ENCODE data around the gene RHBG.

RHBG gene

GRCh38 chr1:156386134-156386901 is 17.3 kb downstream of the RHBG start:
- in situ Hi-C loops (cut with HindIII; ENCODE audit: low pct_ligation_motif_present, low sequenced_read_pairs) = no loop called here
- H3K27ac ChIP-seq = no peak overlapping the region
- no peak for DNase-seq
- H3K4me3 ChIP-seq (ENCODE audit: low read depth, low read length) = no peak overlapping the region
- H3K36me3 ChIP-seq (replicated peaks) = no peaks in the 10 kb centered on the region
- TF ChIP-seq CTCF (IDR thresholded peaks at IDR 0.05; ENCODE audit: low read depth, low read length, missing control alignments) = no peak
- peaks cover 35% of the 10 kb centered on the region for H3K27me3 ChIP-seq (replicated peaks)

GRCh38 chr1:156386949-156387869 is 18.2 kb downstream of the RHBG start:
- in situ Hi-C loops (cut with HindIII; ENCODE audit: low pct_ligation_motif_present, low sequenced_read_pairs) = no loop called here
- H3K4me3 ChIP-seq (ENCODE audit: low read depth, low read length) = no peak overlapping the region
- DNase-seq = no peak
- no peak for TF ChIP-seq CTCF (IDR thresholded peaks at IDR 0.05; ENCODE audit: low read depth, low read length, missing control alignments)
- H3K27me3 ChIP-seq (replicated peaks) = peaks cover 35% of the 10 kb centered on the region
- H3K36me3 ChIP-seq (replicated peaks) = no peaks in the 10 kb centered on the region
- no peak overlapping the region for H3K27ac ChIP-seq

GRCh38 chr1:156387870-156388173 is 18.8 kb downstream of the RHBG start:
- no peaks in the 10 kb centered on the region for H3K36me3 ChIP-seq (replicated peaks)
- H3K4me3 ChIP-seq (ENCODE audit: low read depth, low read length) = no peak overlapping the region
- no peak for TF ChIP-seq CTCF (IDR thresholded peaks at IDR 0.05; ENCODE audit: low read depth, low read length, missing control alignments)
- H3K27me3 ChIP-seq (replicated peaks) = peaks cover 35% of the 10 kb centered on the region
- DNase-seq = no peak
- H3K27ac ChIP-seq = no peak overlapping the region
- in situ Hi-C loops (cut with HindIII; ENCODE audit: low pct_ligation_motif_present, low sequenced_read_pairs) = no loop called here

GRCh38 chr1:156388174-156389137 is 19.4 kb downstream of the RHBG start:
- in situ Hi-C loops (cut with HindIII; ENCODE audit: low pct_ligation_motif_present, low sequenced_read_pairs) = no loop called here
- Histone ChIP-seq H3K27me3 (replicated peaks) (peaks cover 35% of the 10 kb centered on the region), H3K4me3 (ENCODE audit: low read depth, low read length) (no peak overlapping the region), H3K36me3 (replicated peaks) (no peaks in the 10 kb centered on the region), H3K27ac (no peak overlapping the region)
- TF ChIP-seq CTCF (IDR thresholded peaks at IDR 0.05; ENCODE audit: low read depth, low read length, missing control alignments) = no peak
- no peak for DNase-seq

GRCh38 chr1:156389311-156389710 is 20.3 kb downstream of the RHBG start:
- Histone ChIP-seq H3K27ac (no peak overlapping the region), H3K36me3 (replicated peaks) (no peaks in the 10 kb centered on the region), H3K4me3 (ENCODE audit: low read depth, low read length) (no peak overlapping the region), H3K27me3 (replicated peaks) (peaks cover 35% of the 10 kb centered on the region)
- no peak for DNase-seq
- TF ChIP-seq CTCF (IDR thresholded peaks at IDR 0.05; ENCODE audit: low read depth, low read length, missing control alignments) = no peak
- in situ Hi-C loops (cut with HindIII; ENCODE audit: low pct_ligation_motif_present, low sequenced_read_pairs) = no loop called here
